ENCODE measurements around the gene TPM1. TPM values are rescaled to one million over a fixed set of nuclear protein-coding genes. Genes with fewer than 3 reads are reported as not detected.

Gene TPM1
- total RNA-seq, 1 experiment from 2014 or later = 748 TPM

- Histone ChIP-seq H3K4ac (ENCODE audit: low read depth, low read length) (no peak overlapping the region), H2AK5ac (ENCODE audit: insufficient read length, low read length) (no peak overlapping the region), H2BK15ac (ENCODE audit: low read depth, low read length) (no peak overlapping the region), H3K4me2 (ENCODE audit: insufficient read depth, insufficient read length, low read length) (no peak overlapping the region), H3K9ac (ENCODE audit: extremely low read depth, insufficient read length, low read length) (no peak overlapping the region), H3K14ac (ENCODE audit: insufficient read depth, low read length) (no peak overlapping the region), H3K4me1 (ENCODE audit: insufficient read depth, low read length) (no peaks in the 10 kb centered on the region; the same call in 1 of the 2 replicates), H3K56ac (ENCODE audit: insufficient read length, low read depth, low read length) (no peak overlapping the region), H3K23me2 (ENCODE audit: insufficient read length, low read depth, low read length, poor library complexity, severe bottlenecking) (no peaks in the 10 kb centered on the region), H2BK12ac (ENCODE audit: insufficient read length, low read depth, low read length) (no peak overlapping the region), H3K27ac (ENCODE audit: insufficient read length, low read depth, low read length) (no peak overlapping the region), H3K27me3 (ENCODE audit: insufficient read depth, low read length) (no peaks in the 10 kb centered on the region), H4K91ac (ENCODE audit: insufficient read length, low read depth, low read length) (no peak overlapping the region), H3K79me2 (ENCODE audit: insufficient read depth, low read length) (no peaks in the 10 kb centered on the region), H2BK5ac (ENCODE audit: insufficient read length, low read length) (no peak overlapping the region), H3T11ph (ENCODE audit: low read length) (no peak overlapping the region), H3K79me1 (ENCODE audit: insufficient read depth, low read depth, low read length, poor library complexity, severe bottlenecking) (no peaks in the 10 kb centered on the region), H3K23ac (ENCODE audit: insufficient read length, low read depth, low read length) (no peak overlapping the region), H4K8ac (replicated peaks; ENCODE audit: insufficient read length, low read depth, low read length) (no peak overlapping the region), H2BK20ac (ENCODE audit: low read depth, low read length, poor library complexity, severe bottlenecking) (no peak overlapping the region), H2AFZ (ENCODE audit: low read length) (no peak overlapping the region), H4K5ac (ENCODE audit: insufficient read length, low read depth, low read length) (no peak overlapping the region), H3K9me3 (ENCODE audit: control insufficient read depth, low read depth, low read length) (no peaks in the 10 kb centered on the region), H4K20me1 (ENCODE audit: control insufficient read depth, insufficient read depth, insufficient read length) (no peaks in the 10 kb centered on the region), H3K18ac (ENCODE audit: insufficient read length, low read depth, low read length) (no peak overlapping the region), H2BK120ac (ENCODE audit: low read depth, low read length, poor library complexity, severe bottlenecking) (no peak overlapping the region)
- Mint-ChIP-seq H3K4me1 (peaks cover 13 to 14% of the 10 kb centered on the region in 2 experiments), H3K9me3 (no peaks in the 10 kb centered on the region), H3K4me3 (no peak overlapping the region), H3K27me3 (ENCODE audit: low read depth) (no peaks in the 10 kb centered on the region; the same call in 1 of the 2 replicates), H3K36me3 (ENCODE audit: insufficient read depth in 1 of 3, low read depth in 3 of 3) (no peaks in the 10 kb centered on the region), H3K27ac (no peak overlapping the region)
- no CpG with 5 or more reads among the region's 7 CpGs for WGBS (ENCODE audit: extremely low coverage, insufficient read length, low lambda C conversion rate)
- TF ChIP-seq, protein P1, sequence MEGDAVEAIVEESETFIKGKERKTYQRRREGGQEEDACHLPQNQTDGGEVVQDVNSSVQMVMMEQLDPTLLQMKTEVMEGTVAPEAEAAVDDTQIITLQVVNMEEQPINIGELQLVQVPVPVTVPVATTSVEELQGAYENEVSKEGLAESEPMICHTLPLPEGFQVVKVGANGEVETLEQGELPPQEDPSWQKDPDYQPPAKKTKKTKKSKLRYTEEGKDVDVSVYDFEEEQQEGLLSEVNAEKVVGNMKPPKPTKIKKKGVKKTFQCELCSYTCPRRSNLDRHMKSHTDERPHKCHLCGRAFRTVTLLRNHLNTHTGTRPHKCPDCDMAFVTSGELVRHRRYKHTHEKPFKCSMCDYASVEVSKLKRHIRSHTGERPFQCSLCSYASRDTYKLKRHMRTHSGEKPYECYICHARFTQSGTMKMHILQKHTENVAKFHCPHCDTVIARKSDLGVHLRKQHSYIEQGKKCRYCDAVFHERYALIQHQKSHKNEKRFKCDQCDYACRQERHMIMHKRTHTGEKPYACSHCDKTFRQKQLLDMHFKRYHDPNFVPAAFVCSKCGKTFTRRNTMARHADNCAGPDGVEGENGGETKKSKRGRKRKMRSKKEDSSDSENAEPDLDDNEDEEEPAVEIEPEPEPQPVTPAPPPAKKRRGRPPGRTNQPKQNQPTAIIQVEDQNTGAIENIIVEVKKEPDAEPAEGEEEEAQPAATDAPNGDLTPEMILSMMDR (conservative IDR thresholded peaks at IDR 0.05) = no peak
- no peak for DNase-seq
These were observed 21.7 kb upstream of the TPM1 start for GRCh38 chr15:63020759-63021430.

All from H9 (cell line).